Fibroblast of pulmonary artery (primary cell): ENCODE measurements around the gene SPATA32.

ENCODE experiments used
- DNase-seq: peaks from one replicate; pipeline ENCODE4 v3.0.0-alpha.2; 2010; ENCODE audit warnings: low read depth
- H3K4me3 ChIP-seq: replicated peaks from 2 replicates; pipeline ENCODE4 v1.5.1; 2011; ENCODE audit warnings: low read depth, mild to moderate bottlenecking, control low read depth, low read length, moderate library complexity
- TF ChIP-seq, protein P1 (sequence below): IDR thresholded peaks from 2 replicates; pipeline ENCODE4 v1.5.1; 2011; ENCODE audit warnings: mild to moderate bottlenecking, control low read depth, low read length, inconsistent platforms; ENCODE audit errors: missing control alignments

SPATA32 gene

DNA sequence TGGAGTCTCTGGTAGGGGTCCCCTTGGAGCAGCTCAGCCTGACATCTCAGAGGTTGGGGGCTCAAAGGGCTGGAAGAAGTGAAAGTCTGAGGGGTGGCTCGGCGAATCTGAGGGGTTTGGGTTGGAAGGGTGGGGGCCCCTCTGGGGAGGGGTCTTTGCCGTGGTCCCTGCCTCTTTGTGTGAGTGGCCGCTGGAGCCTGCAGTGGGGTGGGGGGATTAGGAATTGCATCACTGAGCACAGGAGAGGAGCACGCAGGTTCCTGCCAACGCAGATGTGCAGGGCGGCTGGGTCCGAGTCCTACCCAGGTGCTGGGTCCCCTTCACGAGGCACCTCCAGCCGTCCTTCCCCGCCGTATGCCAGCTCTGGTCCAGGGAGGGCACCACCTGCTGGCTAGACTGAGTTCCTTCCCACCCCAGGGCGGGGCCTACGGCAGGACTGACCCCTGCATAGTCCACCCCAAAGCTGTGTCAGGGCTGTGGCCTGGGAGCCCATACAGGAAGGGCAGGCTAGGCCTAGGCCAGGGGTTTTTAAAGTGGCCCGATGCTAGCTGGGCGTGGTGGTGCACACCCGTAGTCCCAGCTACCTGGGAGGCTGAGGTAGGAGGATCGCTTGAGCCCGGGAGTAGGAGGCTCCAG lies 30.3 kb downstream of the SPATA32 start:
- TF ChIP-seq, protein P1, sequence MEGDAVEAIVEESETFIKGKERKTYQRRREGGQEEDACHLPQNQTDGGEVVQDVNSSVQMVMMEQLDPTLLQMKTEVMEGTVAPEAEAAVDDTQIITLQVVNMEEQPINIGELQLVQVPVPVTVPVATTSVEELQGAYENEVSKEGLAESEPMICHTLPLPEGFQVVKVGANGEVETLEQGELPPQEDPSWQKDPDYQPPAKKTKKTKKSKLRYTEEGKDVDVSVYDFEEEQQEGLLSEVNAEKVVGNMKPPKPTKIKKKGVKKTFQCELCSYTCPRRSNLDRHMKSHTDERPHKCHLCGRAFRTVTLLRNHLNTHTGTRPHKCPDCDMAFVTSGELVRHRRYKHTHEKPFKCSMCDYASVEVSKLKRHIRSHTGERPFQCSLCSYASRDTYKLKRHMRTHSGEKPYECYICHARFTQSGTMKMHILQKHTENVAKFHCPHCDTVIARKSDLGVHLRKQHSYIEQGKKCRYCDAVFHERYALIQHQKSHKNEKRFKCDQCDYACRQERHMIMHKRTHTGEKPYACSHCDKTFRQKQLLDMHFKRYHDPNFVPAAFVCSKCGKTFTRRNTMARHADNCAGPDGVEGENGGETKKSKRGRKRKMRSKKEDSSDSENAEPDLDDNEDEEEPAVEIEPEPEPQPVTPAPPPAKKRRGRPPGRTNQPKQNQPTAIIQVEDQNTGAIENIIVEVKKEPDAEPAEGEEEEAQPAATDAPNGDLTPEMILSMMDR: peak; percentile 35
- no peak overlapping the region for H3K4me3 ChIP-seq
- no peak for DNase-seq

DNA sequence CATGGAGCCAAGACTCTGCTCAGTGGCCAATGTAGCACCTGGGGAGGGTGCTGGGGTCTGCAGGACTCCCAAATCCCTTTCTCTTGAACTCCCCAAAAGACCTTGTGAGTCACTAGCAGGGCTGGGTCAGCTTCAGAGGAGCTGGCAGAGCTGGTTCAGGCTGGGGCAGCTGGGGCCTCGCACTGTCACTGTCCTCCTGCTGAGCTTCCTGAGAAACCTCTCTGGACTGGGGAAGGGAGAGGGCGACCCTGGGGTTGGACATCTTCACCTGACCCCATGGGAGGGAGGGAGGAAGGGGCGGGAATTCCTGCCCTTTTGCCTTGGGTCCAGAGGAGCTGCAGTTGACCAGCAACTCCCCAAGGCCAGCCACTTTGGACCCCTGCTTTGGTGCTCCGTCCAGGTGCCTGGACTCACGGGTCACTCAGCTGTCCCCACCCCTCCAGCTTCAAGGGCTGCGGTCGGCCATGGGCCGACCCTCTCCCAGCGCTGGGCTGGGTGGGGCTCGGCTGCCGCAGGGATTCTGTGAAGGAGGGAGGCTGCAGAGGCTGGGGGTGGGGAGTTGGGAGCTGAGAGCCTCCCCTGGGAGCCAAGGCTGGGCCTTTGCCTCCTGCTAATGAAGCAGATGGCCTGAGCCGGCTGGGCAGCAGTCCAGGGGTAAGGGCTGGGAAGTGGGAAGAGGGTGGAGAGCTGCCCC lies 31.0 kb downstream of the SPATA32 start:
- TF ChIP-seq, protein P1: no peak
- H3K4me3 ChIP-seq: no peak overlapping the region
- DNase-seq: peak; percentile 60

DNA sequence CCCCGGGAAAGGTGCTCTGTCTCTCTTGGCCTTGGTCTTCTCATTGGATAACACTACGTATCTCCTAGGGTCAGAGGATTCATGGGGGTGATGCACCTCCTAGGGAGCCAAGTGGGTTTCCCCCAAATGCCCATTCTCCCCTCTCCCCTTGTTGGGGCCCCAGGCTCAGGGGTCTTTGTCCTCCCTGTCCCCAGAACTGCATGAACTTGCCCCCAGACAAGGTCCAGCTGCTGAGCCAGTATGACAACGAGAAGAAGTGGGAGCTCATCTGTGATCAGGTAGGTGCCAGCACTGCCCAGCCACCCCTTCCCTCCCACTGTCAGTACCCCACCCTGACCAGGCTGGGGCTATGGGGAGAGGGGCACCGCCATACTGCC lies 31.5 kb downstream of the SPATA32 start:
- DNase-seq: no peak

DNA sequence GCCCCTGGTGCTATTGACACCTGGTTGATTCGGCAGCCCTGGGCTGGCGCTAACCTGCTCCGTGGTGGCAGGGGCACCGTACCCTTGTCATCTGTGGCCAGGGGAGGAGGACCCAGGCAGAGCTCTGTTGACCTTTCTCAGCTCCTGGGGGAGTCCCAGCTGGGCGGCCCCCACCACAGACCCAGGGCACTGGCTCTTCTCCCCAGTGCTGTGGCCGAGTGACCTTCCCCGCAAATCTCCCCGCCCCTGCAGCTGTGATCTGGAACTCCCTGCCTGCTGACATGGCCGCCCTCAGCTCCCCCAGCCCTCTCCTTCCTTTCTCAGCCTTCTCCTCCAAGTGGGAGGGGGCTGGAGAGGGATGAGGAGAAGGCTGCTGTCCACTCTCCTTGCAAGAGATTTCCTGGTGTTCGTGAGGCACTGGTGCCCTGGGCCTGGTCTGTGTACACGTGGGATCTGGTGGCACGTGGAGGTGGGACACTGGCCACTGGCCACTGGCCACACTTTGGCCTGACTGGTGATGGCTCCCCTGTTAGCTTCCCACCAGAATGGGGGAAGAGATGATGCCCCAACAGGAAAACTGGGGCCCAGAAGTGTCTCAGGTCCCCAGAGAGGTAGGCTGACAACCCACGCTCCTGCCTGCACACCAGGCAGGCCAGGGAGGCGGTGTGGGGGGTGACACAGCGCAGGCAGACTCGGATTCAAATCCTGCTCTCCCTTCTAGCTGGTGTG lies 32.0 kb downstream of the SPATA32 start:
- no peak for DNase-seq
- TF ChIP-seq, protein P1: no peak
- no peak overlapping the region for H3K4me3 ChIP-seq

More for the DNA sequence above, 31.5 kb downstream of the SPATA32 start:
- TF ChIP-seq, protein P1: no peak
- no peak overlapping the region for H3K4me3 ChIP-seq

DNA sequence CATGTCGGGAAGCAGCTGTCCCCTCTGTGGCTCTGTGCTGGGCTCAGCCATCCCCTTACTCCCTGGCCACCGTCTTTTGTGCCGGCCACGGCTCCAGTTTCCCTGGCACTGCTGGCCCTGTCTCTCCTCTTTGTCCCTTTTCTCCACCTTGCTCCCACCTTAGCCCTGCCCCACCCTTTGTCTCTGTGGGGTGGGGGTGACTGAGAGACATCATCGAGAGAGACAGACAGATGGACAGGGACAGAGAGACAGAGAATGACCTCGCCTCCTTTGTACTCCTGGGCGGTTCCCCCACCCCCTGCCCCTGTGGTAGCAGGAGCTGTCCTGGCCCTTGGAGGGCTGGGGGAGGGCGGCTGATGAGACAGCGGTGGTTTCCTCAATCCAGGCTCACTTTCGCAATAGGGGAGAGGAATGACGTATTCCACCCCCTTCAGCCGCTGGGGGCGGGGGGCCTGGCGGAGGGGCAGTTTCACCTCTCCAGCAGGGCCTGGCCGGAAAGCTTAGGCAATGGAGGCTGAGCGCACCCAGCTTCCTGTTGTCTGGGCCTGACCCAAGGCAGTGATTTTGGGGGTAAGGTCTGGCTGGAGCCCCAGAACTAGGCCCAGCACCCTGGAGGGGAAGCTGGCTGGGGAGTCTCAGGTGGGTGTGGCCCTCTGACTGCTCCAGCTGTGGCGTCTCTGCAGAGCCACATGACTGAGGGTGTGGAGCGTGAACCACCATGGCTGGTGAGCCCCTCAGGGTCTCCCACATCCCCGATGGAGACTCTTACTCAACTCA lies 32.9 kb downstream of the SPATA32 start:
- DNase-seq: peak; percentile 96

More for the DNA sequence above, 32.9 kb downstream of the SPATA32 start:
- TF ChIP-seq, protein P1: no peak
- no peak overlapping the region for H3K4me3 ChIP-seq
